CD4-positive, alpha-beta T cell treated with Interleukin-1 beta for 1 hour (primary cell): ENCODE data around the gene TMEM132C.
A peak's percentile ranks its signal among the peaks of the same experiment; 100 is the strongest.

ENCODE experiments used
- DNase-seq, 2 donors: peaks; one replicate each; pipeline ENCODE4 v3.0.0-alpha.2; 2020 to 2022

The TMEM132C gene

DNA sequence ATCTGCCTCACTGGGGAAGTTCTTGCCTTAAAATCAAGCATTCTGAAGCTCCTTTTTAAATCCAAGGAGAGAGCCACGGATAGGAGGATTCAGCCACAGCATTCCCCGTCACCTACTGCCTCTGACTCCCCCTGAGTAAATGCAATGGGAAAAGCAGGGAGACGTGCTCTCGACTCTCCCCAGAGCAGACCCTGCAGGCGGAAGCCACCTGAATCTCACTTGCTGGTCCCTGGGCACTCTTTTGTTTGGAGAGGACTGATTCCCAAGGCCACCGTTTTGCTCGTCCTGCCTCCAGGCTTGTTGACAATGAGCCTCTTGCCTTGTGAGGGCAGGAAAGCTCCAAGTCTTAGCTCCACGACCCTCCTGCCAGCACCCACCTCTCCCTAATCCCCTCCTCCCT, 352.3 kb downstream of the TMEM132C start:
- no peak for DNase-seq

DNA sequence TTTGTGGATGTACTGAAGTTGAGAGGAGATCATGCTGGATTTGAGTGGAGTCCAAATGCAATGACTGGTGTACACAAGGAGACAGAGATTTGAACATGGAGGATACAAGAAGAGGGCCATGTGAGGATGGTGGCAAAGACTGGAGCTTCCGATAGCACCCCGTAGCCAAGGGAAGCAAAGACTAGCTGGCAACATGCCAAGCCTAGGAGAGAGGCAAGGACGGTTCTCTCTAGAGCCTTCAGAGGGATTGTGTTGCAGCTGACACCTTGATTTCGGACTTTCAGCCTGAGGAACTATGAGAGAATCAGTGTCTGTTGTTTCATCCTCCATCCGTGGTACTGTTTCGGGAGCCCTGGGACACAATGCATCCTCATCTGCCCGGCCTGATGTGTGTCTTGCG, 354.3 kb downstream of the TMEM132C start:
- no peak for DNase-seq

DNA sequence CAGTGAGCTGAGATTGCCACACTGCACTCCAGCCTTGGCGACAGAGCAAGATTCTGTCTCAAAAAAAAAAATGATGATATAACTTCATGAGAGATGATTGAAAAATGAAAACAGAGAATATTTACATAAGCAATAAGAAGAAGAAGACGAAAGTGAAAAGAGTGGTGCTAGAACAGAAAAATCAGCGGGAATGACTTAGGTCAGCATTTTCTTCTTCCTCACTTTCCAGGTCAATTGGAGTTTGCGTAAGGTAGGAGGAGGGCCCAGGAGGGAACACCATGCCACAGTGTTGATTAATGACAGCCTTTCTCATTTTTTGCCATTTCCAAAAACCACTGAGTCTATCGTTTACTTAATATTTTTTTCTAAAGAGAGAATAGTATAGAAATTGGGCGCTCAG, 356.8 kb downstream of the TMEM132C start:
- no peak for DNase-seq

DNA sequence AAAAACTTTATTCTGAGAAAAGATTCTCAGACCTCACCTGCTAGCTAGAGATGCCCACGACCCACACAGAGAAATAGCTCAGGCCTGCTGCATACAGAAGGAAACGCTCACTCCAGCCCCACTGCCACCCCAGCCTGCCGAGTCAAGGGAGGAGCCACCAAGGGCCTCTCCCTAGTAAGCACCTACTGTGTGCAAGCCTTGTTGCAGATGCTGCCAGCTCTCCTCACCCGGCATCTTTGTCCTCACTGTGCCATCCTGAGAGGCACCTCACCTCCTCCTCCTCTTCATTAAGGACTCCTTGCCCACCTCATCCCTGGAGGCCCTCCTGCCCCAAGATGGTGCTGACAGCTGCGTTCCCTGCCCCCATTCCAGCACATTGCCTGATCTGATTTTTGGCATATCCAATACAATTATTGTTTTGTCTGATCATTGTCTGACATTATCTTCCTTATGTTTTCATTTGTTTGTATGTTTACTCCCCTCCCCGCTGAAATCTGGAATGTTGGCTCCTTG, 359.9 kb downstream of the TMEM132C start:
- no peak for DNase-seq

DNA sequence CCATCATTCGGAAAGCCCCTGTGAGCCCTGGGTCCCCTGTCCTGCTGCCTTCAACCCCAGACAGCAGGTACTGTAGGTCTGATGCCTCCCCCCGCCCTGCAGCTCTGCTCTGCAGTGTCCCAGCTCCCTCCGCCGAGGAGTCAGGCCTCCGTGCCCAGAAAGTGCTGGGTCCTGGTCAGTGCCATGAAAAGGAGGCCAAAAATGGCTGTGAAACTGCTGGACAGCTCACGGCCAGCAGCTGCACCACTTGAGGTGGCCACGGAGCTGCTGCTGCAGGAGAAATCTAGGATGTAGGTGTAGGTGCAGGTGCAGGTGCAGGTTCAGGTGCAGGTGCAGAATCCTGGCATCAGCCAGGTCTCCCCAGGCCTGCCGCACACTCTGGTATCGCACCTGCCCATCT, 360.7 kb downstream of the TMEM132C start:
- DNase-seq = no peak

DNA sequence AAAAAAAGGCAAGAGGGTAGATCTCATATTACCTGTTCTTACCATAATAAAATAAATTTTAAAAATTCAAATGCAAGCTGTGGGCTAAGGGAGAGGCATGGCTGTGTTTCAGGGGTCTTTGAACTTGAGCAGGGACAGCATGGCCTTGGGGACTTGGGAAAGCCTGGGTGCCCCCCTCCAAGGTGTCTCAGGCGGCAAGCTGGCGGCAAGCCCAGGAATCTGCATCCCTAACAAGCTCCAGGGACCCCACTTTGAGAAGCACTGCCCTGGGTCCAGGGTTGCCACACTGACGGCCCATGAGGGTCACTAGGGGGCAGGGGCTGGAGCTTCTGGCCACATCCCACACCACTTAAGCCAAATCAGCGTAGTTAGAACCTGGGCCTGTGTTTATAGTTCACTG, 363.0 kb downstream of the TMEM132C start:
- DNase-seq = no peak

DNA sequence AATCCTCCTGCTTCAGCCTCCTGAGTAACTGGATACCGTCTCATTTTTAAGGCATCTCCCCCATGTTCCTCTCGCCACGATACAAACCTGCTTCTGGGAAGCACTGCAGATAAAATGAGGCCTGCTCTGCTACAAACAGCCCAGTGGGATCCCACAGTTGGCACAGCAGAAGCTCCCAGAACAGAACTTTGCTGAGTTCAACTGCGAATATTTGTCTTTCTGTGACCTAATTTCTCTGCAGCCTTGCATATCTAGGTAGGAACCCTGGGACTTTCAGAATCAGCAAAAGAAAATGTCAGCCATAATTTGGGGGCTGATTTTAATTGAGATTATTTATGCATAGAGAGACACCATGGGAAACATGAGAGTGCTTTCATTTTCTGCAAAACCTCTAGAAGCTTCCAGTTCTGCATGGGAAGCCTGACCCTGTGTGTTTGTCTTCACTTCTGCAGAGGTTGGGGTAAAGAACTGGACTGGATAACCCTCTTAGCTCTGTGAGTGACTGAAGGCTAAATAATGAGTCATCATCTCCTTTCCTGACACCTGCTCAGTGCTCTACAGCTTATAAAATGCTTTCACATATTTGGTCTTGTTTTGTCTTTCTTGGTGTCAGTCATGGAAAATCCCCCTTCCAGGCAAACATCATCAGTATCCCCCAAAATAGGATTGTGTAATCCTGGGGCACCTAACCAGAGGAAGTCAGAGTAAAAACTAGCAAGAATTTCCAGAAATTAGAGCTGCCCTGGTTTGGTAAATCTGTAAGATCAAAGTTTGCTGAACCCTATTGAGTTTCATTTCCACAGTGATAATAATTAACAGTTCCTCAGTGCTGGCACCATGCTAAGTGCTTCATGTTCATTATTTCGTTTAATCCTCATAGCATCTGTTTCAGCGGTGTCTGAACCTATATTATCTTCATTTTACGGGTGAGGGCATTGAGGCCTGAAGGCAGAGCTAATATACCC, 371.0 kb downstream of the TMEM132C start:
- DNase-seq = no peak

DNA sequence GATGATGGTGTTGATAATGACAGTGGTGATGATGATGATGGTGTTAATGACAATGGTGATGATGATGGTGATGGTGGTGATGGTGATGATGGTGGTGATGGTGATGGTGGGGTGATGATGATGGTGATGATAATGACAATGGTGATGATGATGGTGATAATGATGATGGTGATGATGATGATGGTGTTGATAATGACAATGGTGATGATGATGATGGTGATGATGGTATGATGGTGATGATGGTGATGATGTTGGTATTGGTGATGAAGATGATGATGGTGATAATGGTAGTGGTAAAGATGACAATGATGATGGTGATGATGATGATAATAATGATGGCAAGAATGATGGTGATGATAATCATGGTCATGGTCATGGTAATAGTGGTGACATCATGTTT, 372.1 kb downstream of the TMEM132C start:
- DNase-seq = no peak

DNA sequence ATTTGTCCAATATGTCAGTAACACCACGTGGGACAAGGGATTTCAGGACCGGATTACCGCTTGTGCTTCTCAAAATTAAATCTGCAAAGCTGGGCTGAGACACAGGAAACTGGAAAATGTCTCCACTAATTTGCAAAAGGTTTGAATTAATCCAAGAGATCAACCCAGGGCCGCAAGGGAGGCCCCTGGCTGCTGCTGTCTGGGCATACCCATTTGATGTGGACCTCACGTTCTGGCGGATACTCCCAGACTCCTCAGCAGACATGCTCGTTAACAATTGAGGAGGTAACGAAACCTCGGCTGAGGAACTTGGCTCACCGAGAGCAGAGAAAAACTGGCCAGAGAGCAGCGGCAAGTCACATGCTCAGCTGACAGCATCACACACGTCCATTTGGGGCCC, 376.2 kb downstream of the TMEM132C start:
- no peak for DNase-seq

DNA sequence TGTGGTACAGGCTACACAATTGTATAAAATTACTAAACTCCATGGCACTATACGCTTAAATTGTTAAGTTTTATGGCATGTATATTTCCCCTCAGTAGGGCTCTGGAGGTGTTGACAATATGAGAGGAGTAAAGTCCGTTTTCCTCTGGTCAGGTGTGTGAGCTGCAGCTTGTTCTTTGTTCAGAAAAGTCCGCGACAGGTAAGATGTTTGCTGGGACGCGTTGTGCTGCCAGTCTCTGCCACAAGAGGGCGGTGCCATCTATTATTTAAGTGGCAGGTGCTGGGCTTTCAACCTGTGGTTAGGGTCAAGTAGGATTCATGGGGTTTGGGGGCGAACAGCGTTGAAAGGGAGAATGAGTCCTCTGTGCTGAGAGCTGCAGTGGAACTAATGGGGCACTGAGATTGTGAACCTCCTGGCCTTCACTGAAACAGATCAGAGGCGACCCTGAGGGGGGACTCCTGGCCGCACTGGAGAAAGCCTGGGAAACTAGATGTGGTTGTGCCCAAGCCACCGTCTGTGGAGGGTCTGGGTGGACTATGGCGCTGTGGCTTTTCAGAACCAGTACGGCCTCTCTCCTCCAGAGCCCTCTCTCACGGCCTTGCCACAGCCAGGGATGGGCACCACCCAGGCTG, 377.8 kb downstream of the TMEM132C start:
- peak; percentile 17 to 21 for DNase-seq

DNA sequence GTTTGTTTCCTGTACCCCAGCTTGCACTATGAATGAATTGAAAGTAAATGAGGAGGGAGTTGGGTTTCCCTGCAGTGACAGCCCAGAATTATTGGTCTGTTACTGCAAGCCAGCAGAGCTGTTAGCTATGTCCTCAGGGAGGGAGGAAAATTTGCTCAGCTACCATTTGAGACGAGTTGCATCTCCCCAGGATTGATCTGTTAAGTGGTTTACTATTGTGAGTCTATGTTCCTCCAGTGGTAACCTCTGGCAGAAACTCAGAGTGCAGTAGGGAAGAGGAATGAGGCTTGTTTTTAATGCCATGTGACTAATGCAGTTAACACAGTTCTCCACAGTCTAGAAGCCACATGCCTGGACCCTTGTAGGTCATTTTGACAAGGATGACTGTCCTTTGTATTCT, 382.9 kb downstream of the TMEM132C start:
- no peak for DNase-seq

DNA sequence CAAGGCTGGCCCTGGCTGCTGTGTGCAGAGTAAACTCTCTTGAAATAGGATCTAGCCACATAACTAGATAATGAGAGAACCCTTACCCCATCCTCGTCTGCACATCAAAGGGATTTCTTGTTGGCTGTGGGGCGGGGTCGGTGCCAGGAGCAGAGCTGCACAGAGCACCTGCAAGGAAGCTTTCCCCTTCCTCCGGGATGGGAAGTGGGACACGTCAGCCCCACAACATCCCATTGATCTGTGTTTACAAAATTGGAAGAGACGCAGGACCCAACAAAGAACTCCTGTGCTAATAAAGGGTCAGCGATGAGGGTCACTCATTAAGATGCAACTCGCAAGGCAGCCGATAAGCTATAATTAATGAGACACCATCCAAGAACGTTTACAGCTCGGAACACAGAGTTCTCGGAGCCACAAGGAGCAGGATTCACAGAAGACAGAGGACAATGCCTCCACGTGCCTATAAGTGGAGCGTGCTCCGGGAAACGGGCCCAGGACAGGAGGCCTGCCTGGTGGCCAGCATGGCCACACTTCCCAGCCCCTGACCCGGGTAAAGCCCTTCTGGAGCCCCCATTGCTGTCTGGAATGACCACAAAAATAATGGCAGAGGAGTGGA, 385.3 kb downstream of the TMEM132C start:
- DNase-seq = no peak

DNA sequence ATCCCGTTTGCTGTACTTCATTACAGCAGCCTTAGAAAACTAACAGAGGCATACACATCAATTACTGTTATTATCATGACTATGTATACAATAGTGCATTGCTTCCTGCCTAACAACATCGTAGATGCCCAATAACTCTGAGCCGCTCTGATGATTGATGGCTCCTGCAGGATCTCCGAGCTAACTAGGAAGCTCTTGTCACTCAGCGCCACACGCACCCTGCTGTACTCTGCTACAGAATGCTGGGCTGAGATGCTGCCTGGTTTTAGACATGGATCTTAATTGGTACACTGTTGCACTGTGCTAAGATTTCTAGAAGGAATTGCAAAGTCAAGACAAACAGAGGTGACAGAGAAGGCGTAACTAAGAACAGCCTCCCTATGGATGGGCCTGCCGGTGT, 387.5 kb downstream of the TMEM132C start:
- DNase-seq = no peak

DNA sequence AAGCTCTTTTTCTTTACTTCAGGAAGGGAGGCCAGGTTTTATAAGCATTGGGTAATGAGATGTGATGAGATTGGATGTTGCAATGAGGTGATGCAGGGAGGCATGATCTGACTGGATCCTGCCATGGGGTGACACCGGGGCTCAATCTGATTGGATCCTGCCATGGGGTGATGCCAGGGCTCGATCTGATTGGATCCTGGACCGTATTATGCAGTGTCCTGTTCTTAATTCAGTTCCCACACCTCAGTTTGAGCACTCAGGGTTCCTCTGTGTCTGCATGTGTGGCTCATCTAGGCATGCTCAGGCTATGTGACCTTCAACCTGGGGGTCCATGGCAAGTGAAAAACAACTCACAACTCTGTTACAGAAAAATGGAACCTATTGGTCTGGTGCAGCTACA, 390.4 kb downstream of the TMEM132C start:
- no peak for DNase-seq

DNA sequence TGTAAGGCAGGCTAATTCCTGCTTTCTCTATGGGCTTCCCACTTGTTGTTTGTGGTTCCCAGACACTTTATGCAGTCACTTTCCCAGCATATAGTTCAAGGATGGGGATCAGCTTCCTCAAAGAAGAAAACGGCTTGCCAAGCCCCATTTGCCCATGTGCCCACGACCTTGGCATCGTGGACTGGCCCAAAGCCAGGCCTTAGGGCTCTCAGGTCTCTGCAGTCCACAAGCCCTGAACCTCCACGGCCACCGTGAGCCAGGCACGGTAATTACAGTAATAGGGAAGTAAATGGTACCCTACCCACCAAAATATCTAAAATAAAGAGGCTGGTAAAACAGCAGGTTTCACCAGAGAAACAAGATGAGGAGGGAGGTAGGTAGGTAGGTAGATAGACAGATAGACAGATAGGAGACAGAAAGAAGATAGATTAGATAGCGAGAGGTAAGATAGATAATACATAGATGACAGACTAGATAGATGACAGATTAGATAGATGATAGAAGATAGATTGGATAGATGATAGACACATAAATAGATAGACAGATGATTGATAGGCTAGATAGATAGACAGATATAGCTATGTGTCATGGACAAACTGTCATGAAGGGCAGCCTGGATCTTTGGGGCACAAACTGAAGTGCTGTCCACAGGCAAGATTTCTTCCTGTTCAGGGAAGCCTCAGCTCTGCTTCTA, 393.7 kb downstream of the TMEM132C start:
- no peak for DNase-seq

DNA sequence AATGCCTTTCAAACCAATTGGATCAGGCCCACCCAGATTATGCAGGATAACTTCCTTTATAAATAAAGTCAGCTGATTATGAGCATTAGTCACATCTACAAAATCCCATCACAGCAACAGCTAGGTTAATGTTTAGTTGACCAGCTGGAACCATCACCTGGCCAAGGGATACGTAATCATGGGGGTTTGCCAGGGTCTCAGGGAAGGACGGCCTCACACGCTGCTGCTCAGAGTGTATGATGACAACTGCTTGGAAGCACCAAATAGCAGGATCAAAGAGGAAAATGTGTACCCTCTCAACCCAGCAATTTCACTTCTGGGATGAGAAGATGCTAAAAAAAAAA, 394.2 kb downstream of the TMEM132C start:
- DNase-seq = no peak

DNA sequence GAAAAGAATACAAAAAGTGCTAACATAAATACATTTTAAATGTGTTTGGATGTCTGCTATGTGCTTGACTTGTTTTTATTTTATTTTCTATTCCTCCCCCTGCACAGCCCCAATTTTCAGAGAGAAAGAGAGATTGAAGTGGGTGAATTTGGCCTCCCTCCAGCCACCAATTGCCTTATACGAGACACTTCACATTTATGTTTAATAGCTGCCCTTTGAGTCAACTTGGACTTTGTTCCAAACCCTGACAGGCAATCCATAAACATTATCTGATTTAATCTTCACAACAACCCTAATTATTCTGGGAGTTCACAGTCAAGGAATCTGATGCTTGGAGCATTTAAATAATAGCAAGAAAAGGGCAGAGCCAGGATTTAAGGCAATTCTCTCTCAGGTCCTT, 395.1 kb downstream of the TMEM132C start:
- DNase-seq = no peak

DNA sequence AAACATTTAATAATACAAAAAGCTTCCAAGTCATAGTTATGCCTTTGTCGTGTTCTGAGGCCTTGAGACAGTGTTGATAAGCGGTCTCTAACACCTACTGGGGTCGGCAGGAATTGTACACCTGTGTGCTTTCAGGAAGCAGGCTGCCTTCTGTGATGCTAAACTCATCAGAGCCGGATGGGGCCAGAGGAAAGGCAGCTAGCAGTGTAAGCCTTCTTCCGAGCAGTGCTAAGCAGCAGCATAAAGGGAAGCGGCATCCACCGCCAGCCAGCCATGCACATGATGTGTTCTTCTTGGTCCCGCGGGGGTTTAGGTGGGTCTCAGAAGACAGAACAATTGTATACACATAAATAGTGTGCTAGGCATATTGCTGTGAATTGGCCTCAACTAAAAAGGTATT, 397.5 kb downstream of the TMEM132C start:
- DNase-seq = no peak

DNA sequence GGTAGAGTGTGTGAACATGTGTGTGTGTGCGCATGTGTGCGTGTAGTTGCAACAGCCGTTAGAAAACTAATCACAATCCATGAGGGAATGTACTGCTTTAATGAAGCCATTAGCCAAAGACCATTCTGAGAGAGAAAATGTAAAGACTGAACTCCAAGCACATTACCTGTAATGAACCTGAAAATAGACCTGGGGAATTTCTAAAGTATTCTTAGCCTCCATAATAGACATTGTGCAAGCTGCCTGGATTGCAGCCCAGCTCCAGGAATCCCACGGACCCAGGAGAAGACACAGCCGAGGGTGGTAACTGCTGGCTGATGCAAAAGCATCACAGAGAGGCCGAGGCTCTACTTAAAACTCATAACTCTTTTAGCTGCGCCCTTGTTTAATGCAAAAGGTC, 400.2 kb downstream of the TMEM132C start:
- DNase-seq = no peak

DNA sequence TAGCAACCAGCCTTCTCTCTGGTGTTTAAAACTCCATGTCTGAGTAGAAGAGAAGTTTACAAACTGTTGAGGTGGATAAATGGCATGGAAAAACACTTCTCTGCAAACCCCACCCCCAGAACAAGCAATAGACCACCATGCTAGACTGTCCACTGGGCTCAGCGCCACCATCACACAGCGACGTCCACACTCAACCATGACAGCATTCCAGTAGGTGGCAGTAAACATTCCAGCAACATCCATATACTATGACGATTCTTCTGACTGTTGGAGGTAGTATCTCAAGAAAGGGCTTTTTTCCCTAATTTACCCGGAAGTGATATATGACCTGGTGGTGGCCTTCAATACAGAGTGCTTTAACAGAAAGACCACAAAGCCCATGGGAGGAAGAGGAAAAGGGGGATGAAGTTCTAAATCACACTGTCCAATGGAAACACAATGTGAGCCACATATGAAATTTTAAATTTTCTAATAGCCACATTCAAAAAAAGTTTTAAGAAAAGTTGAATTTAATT, 404.6 kb downstream of the TMEM132C start:
- DNase-seq = peak in 1 of 2 donors; percentile 2

DNA sequence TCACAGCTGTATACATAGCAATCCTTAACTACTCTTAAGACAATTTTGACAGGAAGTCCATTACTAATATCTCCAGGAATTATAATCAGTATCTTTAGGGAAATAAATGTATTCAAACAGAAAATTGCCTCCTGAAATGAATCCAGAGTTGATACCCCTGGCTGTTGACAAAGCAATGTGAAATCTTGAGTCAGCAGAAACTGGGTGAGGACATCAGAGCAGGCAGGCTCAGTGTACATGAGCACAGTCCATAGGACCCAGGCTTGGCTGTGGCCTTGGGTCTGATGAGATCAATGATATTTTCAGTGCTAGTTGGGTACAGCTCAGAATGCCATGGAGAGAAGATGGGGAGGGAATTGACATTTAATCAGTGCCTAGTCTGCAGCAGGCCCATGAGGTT, 405.5 kb downstream of the TMEM132C start:
- DNase-seq = no peak

DNA sequence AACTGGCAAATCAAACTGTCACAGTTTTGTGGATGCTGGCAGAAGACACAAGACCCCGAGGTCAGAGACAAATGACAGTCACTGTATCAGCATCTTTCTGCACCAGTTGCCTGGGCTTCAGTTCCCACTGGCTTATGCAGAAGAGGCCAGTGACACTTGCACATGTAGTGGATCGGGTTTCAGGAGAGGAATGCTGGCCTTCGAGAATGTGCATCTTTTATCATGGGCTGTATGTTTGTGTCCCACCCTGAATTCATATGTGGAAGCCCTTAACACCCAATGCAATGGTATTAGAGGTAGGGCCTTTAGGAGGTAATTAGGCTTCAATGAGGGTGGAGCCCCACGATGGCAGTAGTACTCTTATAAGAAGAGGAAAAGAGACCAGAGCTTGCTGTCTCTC, 405.9 kb downstream of the TMEM132C start:
- no peak for DNase-seq

DNA sequence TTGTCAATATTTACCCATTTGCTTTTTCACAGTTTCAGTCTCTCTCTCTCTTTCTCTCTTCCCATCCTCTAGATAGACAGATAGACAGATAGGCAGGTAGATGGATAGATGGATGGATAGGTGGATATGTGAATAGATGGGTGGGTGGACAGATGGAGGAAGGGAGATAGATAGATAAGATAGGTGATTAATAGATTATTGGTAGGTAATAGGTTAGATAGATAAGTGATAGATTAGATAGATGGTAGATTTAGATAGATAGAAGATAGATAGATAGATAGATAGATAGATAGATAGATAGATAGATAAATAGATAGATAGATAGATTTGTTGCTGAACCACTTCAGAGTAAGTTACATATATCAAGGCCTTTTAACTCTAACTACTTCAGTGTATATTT, 408.6 kb downstream of the TMEM132C start:
- no peak for DNase-seq
